CD4-positive, alpha-beta memory T cell (primary cell): ENCODE data around the gene NRDE2. TPM values are rescaled to one million over a fixed set of nuclear protein-coding genes. Genes with fewer than 3 reads are reported as not detected.

Source experiments
- CTCF ChIA-PET: fragments of 350-600 bp; sonication (Branson Sonifier 250); formaldehyde crosslinking; loops from one replicate; lab custom pipeline; 2021; ENCODE audit warnings: inconsistent platforms; ENCODE audit not compliant: partially characterized antibody; lab: Charles Lee
- POLR2A ChIA-PET: fragments of 350-600 bp; sonication (Branson Sonifier 250); formaldehyde crosslinking; loops from one replicate; lab custom pipeline; 2021; ENCODE audit not compliant: partially characterized antibody; lab: Charles Lee
- DNase-seq, 5 donors: peaks; one replicate each; pipeline versions ENCODE4 v3.0.0 to v3.0.0-alpha.2; 2020 to 2022; ENCODE audit warnings: mixed read lengths in 1 of 5
- H3K27ac ChIP-seq: one replicate; pipeline ENCODE4 v1.7.0; 2013; ENCODE audit warnings: low read depth, low read length
- H3K27me3 ChIP-seq: 2 replicates; pipeline ENCODE4 v1.7.0; 2013; ENCODE audit warnings: mild to moderate bottlenecking, low read length, moderate library complexity; ENCODE audit not compliant: insufficient read depth
- H3K36me3 ChIP-seq: 2 replicates; pipeline ENCODE4 v1.7.0; 2013; ENCODE audit warnings: mild to moderate bottlenecking, low read length, moderate library complexity; ENCODE audit not compliant: insufficient read depth
- H3K4me1 ChIP-seq: 2 replicates; pipeline ENCODE4 v1.7.0; 2013; ENCODE audit warnings: mild to moderate bottlenecking, low read length, moderate library complexity; ENCODE audit not compliant: insufficient read depth
- H3K4me3 ChIP-seq, 2 donors: one replicate each; pipeline ENCODE4 v1.7.0; 2013; ENCODE audit warnings: low read length in 2 of 2, mild to moderate bottlenecking in 1 of 2
- H3K9me3 ChIP-seq, 2 donors: one replicate each; pipeline ENCODE4 v1.7.0; 2013; ENCODE audit warnings: low read length in 2 of 2, control low read depth in 1 of 2; ENCODE audit not compliant: control insufficient read depth in 1 of 2
- H3K27ac Mint-ChIP-seq, 7 donors: one replicate each; pipeline ENCODE4 v1.8.0; 2020 to 2021; ENCODE audit warnings: mixed read lengths in 7 of 7, mild to moderate bottlenecking in 6 of 7, inconsistent platforms in 3 of 7, moderate library complexity in 3 of 7
- H3K27me3 Mint-ChIP-seq, 2 donors: one replicate each; pipeline ENCODE4 v1.8.0; 2020 to 2021; ENCODE audit warnings: mixed read lengths in 2 of 2
- H3K36me3 Mint-ChIP-seq, 2 donors: one replicate each; pipeline ENCODE4 v1.8.0; 2020 to 2021; ENCODE audit warnings: mixed read lengths in 2 of 2, inconsistent platforms in 1 of 2, mild to moderate bottlenecking in 1 of 2
- H3K4me1 Mint-ChIP-seq, 4 donors: one replicate each; pipeline ENCODE4 v1.8.0; 2020 to 2021; ENCODE audit warnings: mixed read lengths in 4 of 4, mild to moderate bottlenecking in 1 of 4
- H3K4me3 Mint-ChIP-seq, 8 donors: one replicate each; pipeline ENCODE4 v1.8.0; 2020 to 2021; ENCODE audit warnings: mixed read lengths in 8 of 8, mild to moderate bottlenecking in 7 of 8, moderate library complexity in 6 of 8, inconsistent platforms in 3 of 8
- H3K9me3 Mint-ChIP-seq, 8 donors: one replicate each; pipeline ENCODE4 v1.8.0; 2020 to 2021; ENCODE audit warnings: mixed read lengths in 8 of 8, mild to moderate bottlenecking in 5 of 8, inconsistent platforms in 3 of 8, moderate library complexity in 1 of 8
- intact Hi-C: fragments of 100-400 bp; cut with micrococcal nuclease; formaldehyde crosslinking; loops from one replicate; pipeline ENCODE4 v1.15.1; 2023
- polyA plus RNA-seq, 2 donors: library from polyadenylated mRNA; unstranded; fragments of 300-500 nt; fragmentation: Illumina TruSeq; gene quantifications; one replicate each; pipeline ENCODE4 v1.2.3, GENCODE V29; 2021
- total RNA-seq, 2 experiments: library from RNA; stranded (reverse); gene quantifications; one replicate each; pipeline ENCODE4 v1.2.3, GENCODE V29; 2021

Gene NRDE2
- total and polyA plus RNA-seq, 4 experiments from 2014 or later = 4.4 to 32.6 (median 18.5) TPM

DNA sequence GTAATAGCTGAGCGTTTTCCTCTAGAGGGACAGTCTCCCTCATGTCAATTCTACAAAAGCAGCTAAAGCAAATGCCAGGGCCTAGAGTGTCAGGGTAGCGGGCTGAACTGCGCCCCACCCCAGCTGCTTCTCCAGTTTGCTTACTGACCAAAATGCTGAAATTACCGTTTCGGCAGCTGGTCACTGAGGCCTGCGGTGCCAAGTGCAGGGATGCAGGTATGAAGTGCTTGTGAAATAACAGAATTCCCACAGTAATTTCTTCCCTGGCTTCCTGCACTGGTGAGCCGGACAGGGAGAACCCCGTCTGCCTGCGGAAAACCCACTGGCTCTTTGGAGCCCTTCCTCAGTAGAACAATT, 56.3 kb downstream of the NRDE2 start:
- peaks cover 25% of the 10 kb centered on the region for H3K36me3 ChIP-seq

DNA sequence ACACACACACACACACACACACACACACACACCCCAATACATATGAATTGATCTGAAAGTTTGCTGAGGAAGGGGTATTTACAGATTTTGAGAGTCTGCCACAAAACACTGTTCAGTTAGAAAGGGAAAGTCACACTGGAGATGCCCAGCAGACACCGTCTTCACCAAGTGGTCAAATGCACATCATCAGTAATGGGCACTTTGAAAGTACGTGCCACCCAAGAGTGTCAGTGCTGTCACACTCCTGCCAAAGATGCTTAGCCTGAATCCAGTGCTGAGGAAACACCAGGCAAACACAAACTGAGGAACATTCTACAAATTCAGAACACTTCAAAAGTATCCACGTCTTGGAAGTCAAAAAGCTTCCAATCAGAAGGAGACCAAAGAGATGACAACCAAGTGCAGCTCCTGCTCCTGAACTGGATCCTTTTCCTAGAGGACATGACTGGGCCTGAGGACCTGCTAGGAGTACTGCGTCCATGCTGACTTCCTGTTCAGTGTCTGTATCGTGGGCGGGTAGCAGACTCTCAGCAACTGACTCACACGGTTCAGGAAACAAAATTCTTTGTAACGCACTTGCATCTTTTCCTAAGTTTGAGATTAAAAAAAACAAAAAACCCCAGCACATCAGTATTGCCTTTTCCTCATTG, 56.8 kb downstream of the NRDE2 start:
- ChIA-PET CTCF (interaction anchor here (1.4 kb wide), 1 partner anchor 9 kb away, joined by 3 read pairs; no protein-coding TSS in a partner anchor), POLR2A (no interaction called here)
- H3K9me3 Mint-ChIP-seq = peaks cover 0 to 1% (median 0%) of the 10 kb centered on the region in 8 donors
- no peaks in the 10 kb centered on the region for H3K9me3 ChIP-seq
- peaks cover 9 to 17% (median 12%) of the 10 kb centered on the region in 4 donors for H3K4me1 Mint-ChIP-seq
- peaks cover 30% of the 10 kb centered on the region for H3K36me3 ChIP-seq
- H3K4me1 ChIP-seq = peaks cover 11% of the 10 kb centered on the region
- H3K27ac Mint-ChIP-seq = peak overlapping the region; percentile 53 to 91 (median 82)
- no peak overlapping the region for H3K4me3 ChIP-seq
- no peak for DNase-seq
- no peaks in the 10 kb centered on the region for H3K27me3 Mint-ChIP-seq
- intact Hi-C loops = no loop called here
- peak overlapping the region in 1 of 8 donors; percentile 40 for H3K4me3 Mint-ChIP-seq
- H3K27ac ChIP-seq = peak overlapping the region; percentile 30
- H3K36me3 Mint-ChIP-seq = peaks cover 26 to 69% of the 10 kb centered on the region in 2 donors
- no peaks in the 10 kb centered on the region for H3K27me3 ChIP-seq

More for the DNA sequence above, 56.3 kb downstream of the NRDE2 start:
- no peak for DNase-seq
- CTCF ChIA-PET = interaction anchor here (1.4 kb wide), 1 partner anchor 9 kb away, joined by 3 read pairs; no protein-coding TSS in a partner anchor
- peak overlapping the region; percentile 30 for H3K27ac ChIP-seq
- H3K4me3 Mint-ChIP-seq = no peak overlapping the region
- peaks cover 9 to 17% (median 12%) of the 10 kb centered on the region in 4 donors for H3K4me1 Mint-ChIP-seq
- POLR2A ChIA-PET = no interaction called here
- no peaks in the 10 kb centered on the region for H3K27me3 ChIP-seq
- no peak overlapping the region for H3K4me3 ChIP-seq
- no peaks in the 10 kb centered on the region for H3K27me3 Mint-ChIP-seq
- H3K9me3 Mint-ChIP-seq = peaks cover 0 to 1% (median 0%) of the 10 kb centered on the region in 8 donors
- peaks cover 21 to 69% of the 10 kb centered on the region in 2 donors for H3K36me3 Mint-ChIP-seq
- H3K9me3 ChIP-seq = no peaks in the 10 kb centered on the region
- H3K27ac Mint-ChIP-seq = peak overlapping the region in 6 of 7 donors; percentile 71 to 91 (median 82)
- intact Hi-C loops = no loop called here
- H3K4me1 ChIP-seq = peaks cover 11% of the 10 kb centered on the region

DNA sequence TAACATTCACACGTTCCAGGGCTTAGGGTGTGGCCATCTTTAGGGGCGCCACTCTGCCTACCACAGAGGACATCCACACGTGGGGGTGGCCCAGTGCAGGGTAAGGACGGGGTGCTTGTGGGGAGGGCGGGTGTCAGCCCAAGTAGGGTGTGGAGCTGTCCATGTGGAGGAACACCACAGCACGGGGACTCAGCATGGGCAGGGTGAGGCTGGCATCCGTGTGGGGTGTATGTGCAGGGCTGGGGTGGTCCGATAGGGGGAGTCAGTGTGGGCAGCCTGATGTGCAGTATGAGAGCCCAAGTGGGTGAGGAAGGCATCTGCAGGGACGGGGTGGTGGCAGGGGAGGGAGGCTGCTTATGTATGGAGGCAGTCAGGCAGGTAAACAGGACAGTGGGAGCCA, 57.7 kb downstream of the NRDE2 start:
- H3K4me1 ChIP-seq = peaks cover 11% of the 10 kb centered on the region
- Mint-ChIP-seq H3K9me3 (peaks cover 0 to 1% (median 0%) of the 10 kb centered on the region in 8 donors), H3K4me3 (peak overlapping the region in 1 of 8 donors; percentile 3), H3K27ac (peak overlapping the region in 5 of 7 donors; percentile 29 to 82 (median 53)), H3K36me3 (peaks cover 35 to 72% of the 10 kb centered on the region in 2 donors), H3K27me3 (no peaks in the 10 kb centered on the region), H3K4me1 (peaks cover 9 to 17% (median 12%) of the 10 kb centered on the region in 4 donors)
- H3K4me3 ChIP-seq = no peak overlapping the region
- H3K27ac ChIP-seq = no peak overlapping the region
- no peaks in the 10 kb centered on the region for H3K9me3 ChIP-seq
- H3K27me3 ChIP-seq = no peaks in the 10 kb centered on the region
- intact Hi-C loops = no loop called here
- no peak for DNase-seq
- peaks cover 39% of the 10 kb centered on the region for H3K36me3 ChIP-seq
- ChIA-PET POLR2A (no interaction called here), CTCF (no interaction called here)

DNA sequence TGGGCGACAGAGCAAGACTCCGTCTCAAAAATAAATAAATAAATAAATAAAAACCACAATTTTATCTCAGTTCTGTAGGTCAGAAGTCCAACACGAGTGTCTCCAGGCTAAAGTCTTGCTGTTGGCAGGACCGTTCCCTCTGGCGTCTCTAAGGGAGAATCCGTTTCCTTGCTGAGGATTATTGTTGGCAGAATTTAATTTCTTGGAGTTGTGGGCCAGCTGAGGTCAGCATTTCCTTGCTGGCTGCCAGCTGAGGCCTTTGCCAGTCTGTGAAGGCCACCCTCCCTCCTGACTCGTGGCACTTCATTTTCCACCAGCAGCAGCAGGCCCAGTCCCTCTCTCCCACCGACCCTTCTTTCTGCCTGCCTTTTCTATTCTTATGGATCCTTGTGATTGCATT, 58.2 kb downstream of the NRDE2 start:
- POLR2A ChIA-PET = no interaction called here
- peak overlapping the region in 1 of 7 donors; percentile 9 for H3K27ac Mint-ChIP-seq
- H3K4me1 ChIP-seq = peaks cover 11% of the 10 kb centered on the region
- H3K36me3 Mint-ChIP-seq = peaks cover 40 to 77% of the 10 kb centered on the region in 2 donors
- H3K36me3 ChIP-seq = peaks cover 42% of the 10 kb centered on the region
- intact Hi-C loops = no loop called here
- CTCF ChIA-PET = no interaction called here
- no peak overlapping the region for H3K27ac ChIP-seq
- H3K4me3 ChIP-seq = no peak overlapping the region
- no peaks in the 10 kb centered on the region for H3K27me3 Mint-ChIP-seq
- no peak overlapping the region for H3K4me3 Mint-ChIP-seq
- peaks cover 0 to 1% (median 0%) of the 10 kb centered on the region in 8 donors for H3K9me3 Mint-ChIP-seq
- no peak for DNase-seq
- H3K9me3 ChIP-seq = no peaks in the 10 kb centered on the region
- peaks cover 9 to 17% (median 12%) of the 10 kb centered on the region in 4 donors for H3K4me1 Mint-ChIP-seq
- H3K27me3 ChIP-seq = no peaks in the 10 kb centered on the region

DNA sequence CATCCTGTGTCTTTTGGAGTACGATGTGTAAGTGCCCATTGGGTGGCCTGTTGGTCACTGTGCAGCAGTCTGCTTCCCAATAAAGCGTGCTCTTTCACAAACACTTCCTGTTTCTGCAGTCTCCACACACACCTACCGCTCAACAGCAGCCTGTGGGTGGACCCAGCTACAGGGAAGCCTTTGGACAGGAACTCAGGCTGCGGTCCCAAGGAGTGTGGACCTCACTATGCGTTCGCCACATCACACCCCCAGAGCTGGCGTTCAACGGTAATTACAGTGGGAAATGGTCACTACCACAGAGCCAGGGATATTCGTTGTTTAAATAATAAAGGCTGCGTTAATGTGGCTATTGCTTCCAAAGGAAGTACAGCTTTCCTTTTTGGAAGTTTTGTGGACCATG, 59.2 kb downstream of the NRDE2 start:
- Histone ChIP-seq H3K36me3 (peaks cover 47% of the 10 kb centered on the region), H3K27ac (no peak overlapping the region), H3K4me3 (no peak overlapping the region), H3K9me3 (no peaks in the 10 kb centered on the region), H3K4me1 (peaks cover 11% of the 10 kb centered on the region), H3K27me3 (no peaks in the 10 kb centered on the region)
- peaks cover 0 to 1% (median 0%) of the 10 kb centered on the region in 8 donors for H3K9me3 Mint-ChIP-seq
- peaks cover 9 to 17% (median 12%) of the 10 kb centered on the region in 4 donors for H3K4me1 Mint-ChIP-seq
- intact Hi-C loops = no loop called here
- H3K4me3 Mint-ChIP-seq = no peak overlapping the region
- H3K27ac Mint-ChIP-seq = no peak overlapping the region
- peaks cover 42 to 77% of the 10 kb centered on the region in 2 donors for H3K36me3 Mint-ChIP-seq
- ChIA-PET CTCF (no interaction called here), POLR2A (no interaction called here)
- H3K27me3 Mint-ChIP-seq = no peaks in the 10 kb centered on the region
- no peak for DNase-seq

DNA sequence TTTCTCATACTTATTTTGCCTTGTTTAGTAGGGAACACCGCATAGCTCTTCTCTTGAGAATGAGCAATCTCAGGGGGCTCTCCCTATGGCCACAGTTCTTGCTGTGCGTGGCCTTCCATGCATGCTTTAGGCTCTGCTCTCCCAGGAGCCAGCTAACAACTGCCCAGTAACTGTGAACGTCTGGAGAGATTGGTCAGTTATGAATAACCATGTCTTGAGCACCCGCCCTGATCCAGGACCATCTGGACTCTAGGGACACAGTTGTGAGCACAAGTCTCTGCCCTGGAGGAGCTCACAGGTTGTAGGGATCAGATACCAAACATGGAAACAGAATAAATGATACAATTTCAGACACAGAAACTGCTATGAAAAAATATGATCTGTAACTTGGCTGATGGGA, 63.3 kb downstream of the NRDE2 start:
- no peaks in the 10 kb centered on the region for H3K4me1 ChIP-seq
- H3K27me3 ChIP-seq = no peaks in the 10 kb centered on the region
- no peak overlapping the region for H3K27ac ChIP-seq
- DNase-seq = no peak
- H3K4me3 Mint-ChIP-seq = no peak overlapping the region
- H3K27me3 Mint-ChIP-seq = no peaks in the 10 kb centered on the region
- H3K4me3 ChIP-seq = no peak overlapping the region
- H3K9me3 Mint-ChIP-seq = no peaks in the 10 kb centered on the region
- H3K36me3 Mint-ChIP-seq = peaks cover 51 to 88% of the 10 kb centered on the region in 2 donors
- H3K9me3 ChIP-seq = no peaks in the 10 kb centered on the region
- H3K36me3 ChIP-seq = peaks cover 76% of the 10 kb centered on the region
- peaks cover 0 to 9% (median 5%) of the 10 kb centered on the region in 4 donors for H3K4me1 Mint-ChIP-seq
- intact Hi-C loops = no loop called here
- ChIA-PET CTCF (no interaction called here), POLR2A (no interaction called here)
- H3K27ac Mint-ChIP-seq = peak overlapping the region in 2 of 7 donors; percentile 30 to 41

DNA sequence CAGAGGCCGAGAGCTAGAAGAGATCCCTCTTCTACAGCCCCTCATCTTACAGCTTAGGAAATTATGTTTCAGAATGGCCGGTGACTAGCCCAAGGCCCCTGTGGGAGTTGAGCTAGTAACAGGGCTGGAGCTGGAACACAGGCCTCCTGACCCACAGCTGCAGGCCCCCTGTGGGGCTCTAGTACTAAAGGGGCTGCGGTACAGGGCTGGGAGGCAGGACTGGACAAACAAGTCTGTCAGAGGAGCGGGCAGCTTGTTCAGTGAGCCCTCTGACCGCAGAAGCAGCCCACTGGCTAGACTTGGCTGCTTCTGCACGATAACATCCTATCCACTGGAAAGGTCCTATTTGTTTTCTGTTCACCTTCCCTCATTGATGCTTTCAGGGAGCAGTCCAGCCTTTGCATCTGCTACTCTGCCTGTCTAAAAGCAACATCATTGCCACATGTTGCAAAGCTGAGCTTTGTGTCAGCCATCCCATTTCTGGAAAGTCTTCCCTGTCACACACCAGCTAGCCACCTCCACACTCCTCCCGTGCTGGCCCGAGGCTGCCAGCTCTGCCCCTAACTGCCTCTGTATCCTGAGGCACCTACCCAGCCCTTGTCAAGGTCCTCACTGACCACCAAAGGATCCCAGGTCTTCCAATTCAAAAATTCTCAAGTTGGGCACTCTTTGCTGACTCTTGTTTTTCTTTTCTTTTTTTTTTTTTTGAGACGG, 65.1 kb downstream of the NRDE2 start:
- no peak overlapping the region for H3K4me3 ChIP-seq
- H3K27me3 ChIP-seq = no peaks in the 10 kb centered on the region
- DNase-seq = no peak
- H3K4me1 ChIP-seq = no peaks in the 10 kb centered on the region
- Mint-ChIP-seq H3K4me3 (no peak overlapping the region), H3K9me3 (no peaks in the 10 kb centered on the region), H3K27me3 (no peaks in the 10 kb centered on the region), H3K27ac (peak overlapping the region in 2 of 7 donors; percentile 23 to 49), H3K36me3 (peaks cover 44 to 89% of the 10 kb centered on the region in 2 donors), H3K4me1 (peaks cover 0 to 9% (median 5%) of the 10 kb centered on the region in 4 donors)
- no peaks in the 10 kb centered on the region for H3K9me3 ChIP-seq
- POLR2A ChIA-PET = interaction anchor here (1.1 to 1.3 kb wide), 3 partner anchors 9 to 116 kb away, joined by 3 to 4 read pairs (median 4); partner anchors contain the start of gene PSMC1
- intact Hi-C loops = no loop called here
- no peak overlapping the region for H3K27ac ChIP-seq
- CTCF ChIA-PET = interaction anchor here (1.2 kb wide), 1 partner anchor 9 kb away, joined by 3 read pairs; no protein-coding TSS in a partner anchor
- H3K36me3 ChIP-seq = peaks cover 73% of the 10 kb centered on the region
